Measurements from ENCODE around the gene FAM107B.

The FAM107B gene

GRCh38 chr10:14740684-14741247 lies 33.9 kb downstream of the FAM107B start:
- Histone ChIP-seq H3K4me2 (ENCODE audit: low read length) (no peak overlapping the region), H4K8ac (ENCODE audit: low read depth, low read length) (no peak overlapping the region), H3K18ac (ENCODE audit: low read length) (no peak overlapping the region), H3K79me2 (ENCODE audit: control insufficient read depth, insufficient read depth, low read length) (no peaks in the 10 kb centered on the region), H3K56ac (ENCODE audit: low read length) (no peak overlapping the region), H2BK120ac (ENCODE audit: low read depth, low read length) (no peak overlapping the region), H2BK5ac (ENCODE audit: low read length) (no peak overlapping the region), H3K36me3 (ENCODE audit: control insufficient read depth, insufficient read depth, low read length) (no peaks in the 10 kb centered on the region), H3K4ac (ENCODE audit: low read depth, low read length) (no peak overlapping the region), H3K79me1 (ENCODE audit: low read length) (no peaks in the 10 kb centered on the region), H3K9ac (ENCODE audit: low read length) (no peak overlapping the region), H3K4me3 (ENCODE audit: low read length) (no peak overlapping the region), H2BK15ac (replicated peaks; ENCODE audit: low read depth) (no peak overlapping the region), H3K23ac (ENCODE audit: low read length) (no peak overlapping the region), H3K27me3 (ENCODE audit: insufficient read depth, low read length, poor library complexity) (no peaks in the 10 kb centered on the region), H3K27ac (ENCODE audit: low read depth, low read length) (no peak overlapping the region), H2AK5ac (ENCODE audit: low read length) (no peak overlapping the region), H3K4me1 (ENCODE audit: control insufficient read depth, low read depth, low read length) (no peaks in the 10 kb centered on the region), H4K5ac (ENCODE audit: low read length) (no peak overlapping the region)
- no peak for DNase-seq
- no CpG with 5 or more reads among the region's 3 CpGs for WGBS (ENCODE audit: extremely low coverage, insufficient coverage, low lambda C conversion rate)

- Histone ChIP-seq H3K4me3 (ENCODE audit: low read length) (no peak overlapping the region), H4K8ac (ENCODE audit: low read depth, low read length) (no peak overlapping the region), H2BK120ac (ENCODE audit: low read depth, low read length) (no peak overlapping the region), H3K4me2 (ENCODE audit: low read length) (no peak overlapping the region), H3K27ac (ENCODE audit: low read depth, low read length) (no peak overlapping the region), H2BK5ac (ENCODE audit: low read length) (no peak overlapping the region), H3K23ac (ENCODE audit: low read length) (no peak overlapping the region), H3K9ac (ENCODE audit: low read length) (no peak overlapping the region), H3K79me2 (ENCODE audit: control insufficient read depth, insufficient read depth, low read length) (no peaks in the 10 kb centered on the region), H3K4ac (ENCODE audit: low read depth, low read length) (no peak overlapping the region), H3K18ac (ENCODE audit: low read length) (no peak overlapping the region), H4K5ac (ENCODE audit: low read length) (no peak overlapping the region), H3K4me1 (ENCODE audit: control insufficient read depth, low read depth, low read length) (no peaks in the 10 kb centered on the region), H3K36me3 (ENCODE audit: control insufficient read depth, insufficient read depth, low read length) (no peaks in the 10 kb centered on the region), H2BK15ac (replicated peaks; ENCODE audit: low read depth) (no peak overlapping the region), H2AK5ac (ENCODE audit: low read length) (no peak overlapping the region), H3K79me1 (ENCODE audit: low read length) (no peaks in the 10 kb centered on the region), H3K56ac (ENCODE audit: low read length) (no peak overlapping the region), H3K27me3 (ENCODE audit: insufficient read depth, low read length, poor library complexity) (no peaks in the 10 kb centered on the region)
- DNase-seq: peak; percentile 83
- no CpG with 5 or more reads among the region's 11 CpGs for WGBS (ENCODE audit: extremely low coverage, insufficient coverage, low lambda C conversion rate)
Observed at GRCh38 chr10:14737808-14738545, 36.7 kb downstream of the FAM107B start.

- Histone ChIP-seq H3K9ac (ENCODE audit: low read length) (no peak overlapping the region), H3K79me1 (ENCODE audit: low read length) (no peaks in the 10 kb centered on the region), H4K5ac (ENCODE audit: low read length) (no peak overlapping the region), H4K8ac (ENCODE audit: low read depth, low read length) (no peak overlapping the region), H2BK120ac (ENCODE audit: low read depth, low read length) (no peak overlapping the region), H2BK5ac (ENCODE audit: low read length) (no peak overlapping the region), H3K56ac (ENCODE audit: low read length) (no peak overlapping the region), H3K23ac (ENCODE audit: low read length) (no peak overlapping the region), H3K27me3 (ENCODE audit: insufficient read depth, low read length, poor library complexity) (no peaks in the 10 kb centered on the region), H3K18ac (ENCODE audit: low read length) (no peak overlapping the region), H3K4me2 (ENCODE audit: low read length) (no peak overlapping the region), H3K36me3 (ENCODE audit: control insufficient read depth, insufficient read depth, low read length) (no peaks in the 10 kb centered on the region), H2BK15ac (replicated peaks; ENCODE audit: low read depth) (no peak overlapping the region), H3K27ac (ENCODE audit: low read depth, low read length) (no peak overlapping the region), H3K79me2 (ENCODE audit: control insufficient read depth, insufficient read depth, low read length) (no peaks in the 10 kb centered on the region), H3K4me1 (ENCODE audit: control insufficient read depth, low read depth, low read length) (no peaks in the 10 kb centered on the region), H3K4ac (ENCODE audit: low read depth, low read length) (no peak overlapping the region), H3K4me3 (ENCODE audit: low read length) (no peak overlapping the region), H2AK5ac (ENCODE audit: low read length) (no peak overlapping the region)
- no CpG with 5 or more reads among the region's 4 CpGs for WGBS (ENCODE audit: extremely low coverage, insufficient coverage, low lambda C conversion rate)
- DNase-seq: peak; percentile 37
Observed at GRCh38 chr10:14736600-14737081, 38.1 kb downstream of the FAM107B start.

DNA sequence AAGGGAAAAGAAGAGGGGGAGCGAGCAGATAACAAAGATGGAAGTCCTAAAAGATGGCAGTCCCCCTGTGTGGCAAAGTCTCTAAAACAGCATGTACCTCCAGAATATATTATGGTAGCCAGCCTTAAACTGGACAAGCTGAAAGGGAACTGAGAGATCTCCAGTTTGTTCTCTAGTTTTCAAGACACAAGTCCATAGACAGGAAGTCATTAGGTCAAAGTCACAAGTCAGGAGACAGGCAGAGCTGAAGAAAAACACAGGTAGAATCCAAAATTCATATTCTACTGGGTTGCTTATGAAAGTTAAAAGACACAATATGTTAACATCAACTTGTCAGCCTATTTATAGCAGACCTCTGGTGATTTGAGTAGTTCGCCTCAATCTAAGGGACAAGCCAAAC lies 38.7 kb downstream of the FAM107B start:
- Histone ChIP-seq H2BK5ac (ENCODE audit: low read length) (no peak overlapping the region), H3K56ac (ENCODE audit: low read length) (no peak overlapping the region), H3K23ac (ENCODE audit: low read length) (no peak overlapping the region), H3K27ac (ENCODE audit: low read depth, low read length) (no peak overlapping the region), H3K79me1 (ENCODE audit: low read length) (no peaks in the 10 kb centered on the region), H3K36me3 (ENCODE audit: control insufficient read depth, insufficient read depth, low read length) (no peaks in the 10 kb centered on the region), H4K5ac (ENCODE audit: low read length) (no peak overlapping the region), H2BK15ac (replicated peaks; ENCODE audit: low read depth) (no peak overlapping the region), H3K79me2 (ENCODE audit: control insufficient read depth, insufficient read depth, low read length) (no peaks in the 10 kb centered on the region), H3K4me1 (ENCODE audit: control insufficient read depth, low read depth, low read length) (no peaks in the 10 kb centered on the region), H3K9ac (ENCODE audit: low read length) (no peak overlapping the region), H2BK120ac (ENCODE audit: low read depth, low read length) (no peak overlapping the region), H3K4me3 (ENCODE audit: low read length) (no peak overlapping the region), H4K8ac (ENCODE audit: low read depth, low read length) (no peak overlapping the region), H3K27me3 (ENCODE audit: insufficient read depth, low read length, poor library complexity) (no peaks in the 10 kb centered on the region), H2AK5ac (ENCODE audit: low read length) (no peak overlapping the region), H3K4ac (ENCODE audit: low read depth, low read length) (no peak overlapping the region), H3K18ac (ENCODE audit: low read length) (no peak overlapping the region), H3K4me2 (ENCODE audit: low read length) (no peak overlapping the region)
- DNase-seq: no peak
- WGBS (ENCODE audit: extremely low coverage, insufficient coverage, low lambda C conversion rate): no CpG with 5 or more reads among the region's 2 CpGs

DNA sequence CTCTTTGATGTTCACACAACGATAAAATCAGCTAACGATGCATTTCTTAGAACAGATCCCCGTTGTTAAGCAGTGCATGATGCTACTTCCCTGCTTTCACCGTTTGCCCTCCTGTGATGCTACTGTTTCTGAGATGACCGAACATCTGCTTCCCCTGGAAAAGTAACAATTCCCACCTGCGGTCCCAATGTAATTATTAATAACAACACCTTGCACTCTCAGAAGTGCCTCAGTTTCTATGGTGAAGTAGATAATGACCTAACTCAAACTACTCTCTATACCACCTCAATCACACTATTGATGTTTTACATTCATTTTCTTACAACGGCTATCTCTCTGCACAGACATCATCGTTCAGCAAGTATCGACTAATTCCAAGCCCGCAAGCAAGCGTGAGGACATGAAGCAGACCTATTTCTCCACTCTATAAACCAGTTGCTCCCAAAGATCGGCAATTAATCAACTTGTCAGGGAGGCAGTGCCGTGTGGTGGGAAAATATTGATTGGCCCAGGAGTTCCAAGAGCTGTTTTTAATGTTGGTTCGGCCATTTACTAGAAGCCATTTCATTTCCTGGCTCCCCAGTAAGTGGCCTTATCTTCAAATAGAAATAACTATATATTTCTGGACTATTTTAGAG lies 42.7 kb downstream of the FAM107B start:
- H2BK5ac ChIP-seq (ENCODE audit: low read length): no peak overlapping the region
- H3K79me1 ChIP-seq (ENCODE audit: low read length): no peaks in the 10 kb centered on the region
- H3K4me1 ChIP-seq (ENCODE audit: control insufficient read depth, low read depth, low read length): no peaks in the 10 kb centered on the region
- no peaks in the 10 kb centered on the region for H3K27me3 ChIP-seq (ENCODE audit: insufficient read depth, low read length, poor library complexity)
- no peaks in the 10 kb centered on the region for H3K79me2 ChIP-seq (ENCODE audit: control insufficient read depth, insufficient read depth, low read length)
- H3K4me3 ChIP-seq (ENCODE audit: low read length): no peak overlapping the region
- no peak overlapping the region for H2BK120ac ChIP-seq (ENCODE audit: low read depth, low read length)
- no peak overlapping the region for H2BK15ac ChIP-seq (replicated peaks; ENCODE audit: low read depth)
- H3K4ac ChIP-seq (ENCODE audit: low read depth, low read length): no peak overlapping the region
- H3K56ac ChIP-seq (ENCODE audit: low read length): no peak overlapping the region
- no peak for DNase-seq
- no peak overlapping the region for H2AK5ac ChIP-seq (ENCODE audit: low read length)
- H3K27ac ChIP-seq (ENCODE audit: low read depth, low read length): no peak overlapping the region
- no peak overlapping the region for H4K5ac ChIP-seq (ENCODE audit: low read length)
- no peak overlapping the region for H3K23ac ChIP-seq (ENCODE audit: low read length)
- no CpG with 5 or more reads among the region's 14 CpGs for WGBS (ENCODE audit: extremely low coverage, insufficient coverage, low lambda C conversion rate)
- no peak overlapping the region for H4K8ac ChIP-seq (ENCODE audit: low read depth, low read length)
- H3K36me3 ChIP-seq (ENCODE audit: control insufficient read depth, insufficient read depth, low read length): no peaks in the 10 kb centered on the region
- no peak overlapping the region for H3K18ac ChIP-seq (ENCODE audit: low read length)
- H3K4me2 ChIP-seq (ENCODE audit: low read length): no peak overlapping the region
- H3K9ac ChIP-seq (ENCODE audit: low read length): no peak overlapping the region

All from mesendoderm (in vitro differentiated cells).